ENCODE results near the gene CCDC138.

The CCDC138 gene

GRCh38 chr2:108894766-108895165 is 108.2 kb downstream of the CCDC138 start:
- ATAC-seq, result no peak
- DNase-seq, result no peak

DNA sequence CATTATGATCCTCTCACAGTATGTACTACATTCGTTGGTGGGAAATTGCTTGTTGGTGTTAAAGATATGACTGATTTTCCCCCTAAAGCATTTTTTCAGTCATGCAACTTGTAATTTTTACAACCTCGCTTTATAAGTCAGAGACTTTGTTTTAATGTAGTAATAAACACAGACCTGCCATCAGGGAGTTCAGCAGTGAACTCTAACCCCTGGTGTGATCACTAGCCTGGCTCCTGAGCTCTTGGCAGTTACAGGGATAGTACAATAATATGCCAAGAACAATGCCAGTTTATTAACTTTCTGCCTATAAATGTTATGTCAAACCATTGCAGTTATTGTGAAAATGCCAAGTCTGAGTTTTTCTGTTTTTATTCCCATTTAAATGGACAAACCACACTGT is 108.6 kb downstream of the CCDC138 start:
- DNase-seq (no peak), ATAC-seq (no peak)

DNA sequence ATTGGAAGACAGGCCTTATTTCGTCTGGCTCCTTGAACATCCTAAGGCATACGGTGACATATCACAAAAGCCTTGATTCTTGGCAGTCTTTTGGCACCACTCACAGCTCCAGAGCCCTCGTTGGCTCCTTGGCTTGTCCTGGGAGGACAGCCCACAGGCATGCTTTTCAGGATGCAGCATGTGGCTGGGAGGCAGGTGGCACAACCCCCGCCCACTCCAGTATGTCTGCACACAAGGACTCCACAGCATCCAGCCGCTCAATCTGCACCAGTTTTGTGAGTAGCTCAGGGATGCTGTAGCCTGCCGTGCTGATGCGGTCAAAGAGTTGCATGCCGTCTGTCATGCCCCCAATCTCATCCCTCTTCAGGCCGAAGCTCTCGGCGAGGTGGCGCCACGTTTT is 110.2 kb downstream of the CCDC138 start:
- ATAC-seq (no peak), DNase-seq (no peak)

DNA sequence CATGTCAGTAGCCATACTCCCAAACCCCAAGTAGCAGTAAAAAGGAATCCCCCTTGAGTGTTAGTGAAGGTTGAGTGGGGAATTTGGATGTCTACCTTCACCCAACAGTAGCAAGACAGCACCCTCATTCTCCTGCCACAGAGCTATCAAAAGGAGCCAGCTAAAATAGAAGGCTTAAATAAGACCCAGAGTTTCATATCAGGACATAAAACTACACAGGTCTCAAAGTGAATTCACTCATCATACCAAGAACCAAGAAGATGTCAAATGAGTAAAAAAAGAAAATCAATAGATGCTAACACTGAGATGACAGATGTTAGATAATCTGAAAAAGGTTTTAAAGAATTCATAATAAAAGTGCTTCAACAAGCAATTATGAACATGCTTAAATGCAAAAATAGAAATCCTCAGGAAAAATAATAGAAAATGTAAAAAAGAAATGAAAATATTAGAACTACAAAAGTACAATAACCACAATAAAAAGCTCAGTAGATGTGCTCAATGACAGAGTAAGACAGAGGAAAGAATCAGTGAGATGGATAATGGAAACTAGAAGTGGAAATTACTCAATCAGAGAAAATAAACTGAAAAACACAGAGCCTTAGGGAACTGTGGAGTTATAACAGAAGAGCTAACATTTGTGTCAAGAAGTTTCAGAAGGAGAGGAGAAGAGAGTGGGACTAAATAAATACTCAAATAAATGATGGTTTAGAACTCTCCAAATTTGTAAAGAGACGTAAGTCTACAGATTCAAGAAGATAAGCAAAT is 111.9 kb downstream of the CCDC138 start:
- DNase-seq (no peak), ATAC-seq (no peak)

DNA sequence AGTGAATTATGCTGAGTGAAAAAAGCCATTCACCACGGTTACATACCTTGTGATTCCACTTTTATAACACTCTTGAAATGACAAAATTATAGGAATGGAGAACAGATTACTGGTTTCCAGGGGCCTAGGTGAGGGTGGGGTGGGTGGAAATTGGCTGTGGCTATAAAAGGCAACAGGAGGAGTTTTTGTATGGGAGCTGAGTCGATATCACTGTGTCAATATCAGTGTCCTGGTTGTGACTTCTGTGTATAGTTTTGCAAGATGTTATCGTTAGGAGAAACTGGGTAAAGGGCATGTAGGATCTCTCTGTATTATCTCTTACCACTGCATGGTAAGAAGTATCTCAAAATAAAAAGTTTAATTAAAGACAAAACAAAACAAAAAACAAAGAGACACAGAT is 118.1 kb downstream of the CCDC138 start:
- no peak for ATAC-seq
- no peak for DNase-seq

GRCh38 chr2:108905176-108905575 is 118.6 kb downstream of the CCDC138 start:
- ATAC-seq (no peak), DNase-seq (no peak)

GRCh38 chr2:108905906-108906305 is 119.3 kb downstream of the CCDC138 start:
- ATAC-seq (no peak), DNase-seq (no peak)

- no peak for ATAC-seq
Observed at GRCh38 chr2:108906403-108907077, 120.0 kb downstream of the CCDC138 start.

DNA sequence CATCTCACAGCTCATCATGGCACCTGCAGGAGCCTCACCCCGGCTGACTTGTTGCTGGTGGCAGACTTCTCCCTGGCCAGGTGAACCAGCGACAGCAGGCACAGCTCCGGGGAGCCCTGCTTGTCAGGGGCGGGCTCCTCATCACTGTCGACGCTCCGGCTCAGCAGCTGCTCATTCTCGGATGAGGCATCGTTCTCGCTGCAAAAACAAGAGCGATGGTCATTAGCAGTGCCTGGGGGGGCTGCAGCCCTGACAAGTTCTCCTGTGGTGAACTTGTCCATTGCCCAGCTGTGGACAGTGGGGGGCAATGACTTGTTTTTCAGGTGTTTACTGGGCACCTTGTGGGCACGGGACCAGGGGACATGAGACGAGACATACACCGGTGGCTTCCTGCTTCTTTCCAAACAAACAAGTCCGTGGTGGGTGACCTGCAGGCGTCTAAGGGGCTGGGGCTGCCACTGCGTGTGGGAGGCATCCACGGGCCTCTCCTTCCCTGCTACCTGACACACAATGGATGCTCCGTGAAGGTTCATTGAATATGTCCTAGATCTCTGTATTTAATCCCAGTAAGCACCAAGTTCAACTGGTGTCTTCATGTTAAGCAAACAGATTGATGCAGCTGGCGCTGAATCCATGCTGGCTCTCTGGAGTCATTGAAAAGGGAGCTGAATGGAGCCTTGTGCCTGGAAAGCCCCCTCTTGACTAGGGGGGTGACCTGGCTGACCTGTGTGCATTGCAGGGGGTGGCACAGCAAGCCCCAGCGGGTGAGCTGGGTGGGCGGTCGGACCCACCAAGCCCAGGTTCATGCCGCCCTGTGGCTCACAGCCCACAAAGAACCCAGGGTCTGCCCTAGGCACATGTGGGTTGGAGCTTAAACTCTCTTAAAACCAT is 121.5 kb downstream of the CCDC138 start:
- no peak for ATAC-seq
- no peak for DNase-seq

More at GRCh38 chr2:108906403-108907077, 120.0 kb downstream of the CCDC138 start:
- DNase-seq, result no peak

DNA sequence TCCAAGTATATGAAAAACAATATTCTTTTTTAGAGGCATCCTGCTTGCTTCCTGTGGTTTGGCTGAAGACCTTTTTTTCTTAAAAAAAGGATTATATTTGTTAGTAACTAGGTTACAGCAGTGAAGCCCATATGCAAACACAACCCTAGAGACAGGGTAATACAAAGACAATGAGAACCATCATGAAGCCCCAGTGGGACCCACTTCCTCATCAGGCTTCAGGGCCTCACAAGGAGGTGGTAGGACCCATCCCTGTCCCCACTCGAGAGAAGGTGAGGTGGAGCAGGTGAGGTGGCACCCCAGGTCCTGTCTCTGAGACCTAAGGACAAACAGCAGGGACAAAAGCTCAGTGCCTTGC is 122.1 kb downstream of the CCDC138 start:
- DNase-seq, result no peak
- no peak for ATAC-seq

DNA sequence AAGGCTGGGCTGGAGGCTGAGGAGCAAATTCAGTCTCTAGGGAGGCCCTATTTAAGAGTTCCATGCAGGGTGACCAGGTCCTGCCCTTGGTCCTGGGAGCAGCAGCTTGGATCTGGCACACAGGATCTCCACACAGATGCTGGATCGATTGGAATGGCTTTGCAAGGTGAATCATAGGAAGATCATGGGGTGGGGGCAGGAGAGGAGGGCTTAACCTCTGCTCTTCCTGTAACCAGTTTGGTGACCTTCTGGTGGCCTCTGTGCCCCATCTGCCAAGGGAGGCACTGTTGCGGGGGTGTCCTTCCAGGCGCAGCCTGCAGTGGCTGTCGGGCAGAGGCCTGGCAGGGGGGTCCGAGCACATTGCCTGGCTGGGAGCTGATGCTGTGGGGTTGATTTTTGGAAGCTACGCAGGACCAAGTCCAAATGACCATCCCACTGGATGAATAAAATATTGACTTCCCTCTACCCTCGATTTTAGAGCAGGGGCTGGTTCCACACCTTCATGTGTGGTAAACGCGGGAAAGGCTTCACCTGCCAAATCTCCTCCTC is 122.8 kb downstream of the CCDC138 start:
- no peak for ATAC-seq
- DNase-seq, result no peak

GRCh38 chr2:108910011-108910431 is 123.5 kb downstream of the CCDC138 start:
- ATAC-seq (no peak), DNase-seq (no peak)

DNA sequence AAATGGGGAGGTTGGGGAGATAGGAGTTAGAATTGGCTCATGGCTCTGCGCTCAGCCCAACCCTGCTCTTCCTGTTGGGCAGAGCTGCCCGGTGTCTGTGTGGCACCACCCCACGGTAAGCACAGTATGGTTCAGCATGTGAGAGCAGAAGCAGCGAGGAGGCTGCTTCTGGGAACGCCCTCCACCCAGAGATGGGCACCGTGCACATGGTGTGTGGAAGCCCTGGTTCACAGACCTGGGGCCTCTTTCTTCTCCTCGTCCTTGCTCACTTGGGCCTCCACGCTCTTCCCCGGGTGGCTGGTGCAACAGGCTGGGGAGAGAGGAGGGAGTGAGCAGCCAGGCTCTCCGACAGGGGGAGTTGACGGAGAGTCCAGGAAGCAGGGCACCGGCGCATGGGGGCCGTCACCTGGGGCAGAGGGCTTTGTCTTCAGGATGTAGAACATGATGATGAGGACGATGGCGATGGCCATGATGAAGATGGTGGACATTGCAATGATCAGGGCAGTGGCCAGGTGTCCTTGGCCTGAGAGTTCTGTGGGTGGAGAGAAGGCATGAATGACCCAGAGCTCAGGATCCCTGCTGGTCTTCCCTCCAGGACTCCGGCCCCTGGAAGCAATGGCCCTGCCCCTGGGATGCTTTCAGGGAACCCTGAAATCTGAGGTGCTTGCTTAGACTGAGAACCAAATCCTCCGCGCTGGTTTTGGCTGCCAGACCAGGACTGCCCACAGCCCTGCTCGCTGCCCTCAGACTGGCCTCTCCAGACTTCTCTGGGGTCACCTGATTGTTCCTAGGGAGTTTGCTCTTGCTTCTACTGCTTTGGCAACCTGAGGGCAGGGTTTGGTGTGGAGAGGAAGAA is 124.2 kb downstream of the CCDC138 start:
- ATAC-seq, result no peak
- DNase-seq, result no peak

DNA sequence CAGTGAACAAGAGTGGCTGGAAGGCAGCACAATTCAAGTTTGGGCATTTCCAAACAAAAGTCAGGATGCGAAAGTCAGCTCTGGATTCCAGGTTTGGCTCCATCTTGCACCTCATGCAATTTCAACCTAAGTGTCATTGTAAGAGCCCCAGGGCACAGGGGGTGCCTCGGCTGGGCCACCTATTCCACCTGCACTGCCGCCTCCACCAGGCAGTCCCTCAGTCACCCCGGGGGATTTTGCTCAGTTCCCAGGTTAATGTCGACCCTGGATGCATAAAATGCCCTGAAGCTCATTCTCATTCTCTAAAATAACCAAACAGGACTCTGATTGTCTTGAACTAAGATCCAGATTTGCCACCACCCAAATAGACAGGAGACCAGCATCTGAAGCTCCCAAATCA is 124.8 kb downstream of the CCDC138 start:
- ATAC-seq (no peak), DNase-seq (no peak)

GRCh38 chr2:108911807-108912628 is 125.4 kb downstream of the CCDC138 start:
- ATAC-seq (no peak), DNase-seq (no peak)

- ATAC-seq, result no peak
Observed at GRCh38 chr2:108912629-108912902, 126.0 kb downstream of the CCDC138 start.

GRCh38 chr2:108916122-108916795 is 129.7 kb downstream of the CCDC138 start:
- ATAC-seq (no peak), DNase-seq (no peak)

More at GRCh38 chr2:108912629-108912902, 126.0 kb downstream of the CCDC138 start:
- DNase-seq, result no peak

- DNase-seq (no peak), ATAC-seq (no peak)
Observed at GRCh38 chr2:108916796-108917421, 130.3 kb downstream of the CCDC138 start.

DNA sequence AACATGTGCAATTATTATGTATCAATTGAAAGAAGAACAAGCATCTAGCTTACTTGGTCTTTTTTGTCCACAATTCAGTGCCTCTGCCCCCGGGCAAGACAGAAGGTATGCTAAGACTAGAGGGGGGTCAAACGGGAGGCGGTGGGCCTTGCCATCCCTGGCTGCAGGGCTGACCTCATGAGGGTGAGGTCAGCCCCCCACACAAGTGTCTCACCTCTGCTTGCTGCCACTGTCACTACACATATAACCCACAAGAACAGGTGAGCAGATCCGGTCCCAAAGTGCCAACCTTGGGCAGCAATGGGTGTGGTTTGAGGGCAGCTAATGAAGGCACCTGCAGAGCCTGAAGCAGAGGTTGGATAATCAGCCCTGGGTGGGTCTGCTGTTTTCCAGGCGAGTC is 131.0 kb downstream of the CCDC138 start:
- ATAC-seq (no peak), DNase-seq (no peak)
